Measurements from ENCODE around the gene CCDC152. TPM values are rescaled to one million over a fixed set of nuclear protein-coding genes. Genes with fewer than 3 reads are reported as not detected.
"Not testable (repeated sequence)": the region's sequence is repeated elsewhere in the genome, so short reads cannot be mapped to it uniquely, and the experiment has no call there.

Gene CCDC152
- total RNA-seq, 1 donor from 2014 or later: 2.5 TPM

DNA sequence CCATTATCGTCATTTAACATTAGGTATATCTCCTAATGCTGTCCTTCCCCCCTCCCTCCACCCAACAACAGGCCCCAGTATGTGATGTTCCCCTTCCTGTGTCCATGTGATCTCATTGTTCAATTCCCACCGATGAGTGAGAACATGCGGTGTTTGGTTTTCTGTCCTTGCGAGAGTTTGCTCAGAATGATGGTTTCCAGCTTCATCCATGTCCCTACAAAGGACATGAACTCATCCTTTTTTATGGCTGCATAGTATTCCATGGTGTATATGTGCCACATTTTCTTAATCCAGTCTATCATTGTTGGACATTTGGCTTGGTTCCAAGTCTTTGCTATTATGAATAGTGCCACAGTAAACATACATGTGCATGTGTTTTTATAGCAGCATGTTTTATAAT lies 87.8 kb downstream of the CCDC152 start:
- intact Hi-C loops (cut with micrococcal nuclease): not testable (repeated sequence)

GRCh38 chr5:42848545-42848944 lies 91.9 kb downstream of the CCDC152 start:
- intact Hi-C loops (cut with micrococcal nuclease): no loop called here

DNA sequence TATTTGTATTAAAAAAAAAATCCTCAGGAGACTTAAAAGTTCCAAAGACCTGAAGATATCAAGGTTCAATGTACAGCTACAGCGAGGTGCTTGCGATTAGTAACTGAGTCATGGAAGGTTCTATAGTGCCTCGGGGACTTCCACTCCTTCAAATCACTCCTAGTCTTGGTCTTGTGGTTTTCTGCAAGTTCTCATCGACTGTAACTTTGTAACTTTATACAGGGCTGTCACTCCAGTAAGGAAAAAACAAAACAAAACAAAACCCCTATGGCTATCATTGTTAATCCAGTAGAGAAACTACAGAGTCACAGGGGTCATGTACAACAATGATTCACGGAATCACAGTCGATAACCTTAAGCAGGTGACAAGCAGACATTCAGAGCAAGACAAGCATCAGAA lies 94.9 kb downstream of the CCDC152 start:
- intact Hi-C loops (cut with micrococcal nuclease): no loop called here

Other genes with a start within 250 kb of the CCDC152 start
- gene SELENOP, start 55.1 kb downstream of the CCDC152 start, total RNA-seq: 0.27 TPM in 1 of 2 replicates, not detected in the other

All from T-helper 1 cell treated with Interleukin-12 subunit alpha and Interleukin-12 subunit beta and Interleukin-4 antibody, amounts not matched to agents 30 ng/mL and 1 ng/mL, for 36 hours (primary cell).